K562 treated with DMSO at 1 percent for 12 hours (cell line): ENCODE measurements around the gene MITD1. TPM values are rescaled to one million over a fixed set of nuclear protein-coding genes. Genes with fewer than 3 reads are reported as not detected.

ENCODE experiments used
- total RNA-seq: library from RNA; unstranded; fragments of 300-600 nt; gene quantifications from 2 replicates; pipeline ENCODE4 v1.2.3, GENCODE V29; 2022; ENCODE audit not compliant: insufficient read depth

Gene MITD1
- 11.5 and 32.3 TPM in 2 replicates for total RNA-seq

DNA sequence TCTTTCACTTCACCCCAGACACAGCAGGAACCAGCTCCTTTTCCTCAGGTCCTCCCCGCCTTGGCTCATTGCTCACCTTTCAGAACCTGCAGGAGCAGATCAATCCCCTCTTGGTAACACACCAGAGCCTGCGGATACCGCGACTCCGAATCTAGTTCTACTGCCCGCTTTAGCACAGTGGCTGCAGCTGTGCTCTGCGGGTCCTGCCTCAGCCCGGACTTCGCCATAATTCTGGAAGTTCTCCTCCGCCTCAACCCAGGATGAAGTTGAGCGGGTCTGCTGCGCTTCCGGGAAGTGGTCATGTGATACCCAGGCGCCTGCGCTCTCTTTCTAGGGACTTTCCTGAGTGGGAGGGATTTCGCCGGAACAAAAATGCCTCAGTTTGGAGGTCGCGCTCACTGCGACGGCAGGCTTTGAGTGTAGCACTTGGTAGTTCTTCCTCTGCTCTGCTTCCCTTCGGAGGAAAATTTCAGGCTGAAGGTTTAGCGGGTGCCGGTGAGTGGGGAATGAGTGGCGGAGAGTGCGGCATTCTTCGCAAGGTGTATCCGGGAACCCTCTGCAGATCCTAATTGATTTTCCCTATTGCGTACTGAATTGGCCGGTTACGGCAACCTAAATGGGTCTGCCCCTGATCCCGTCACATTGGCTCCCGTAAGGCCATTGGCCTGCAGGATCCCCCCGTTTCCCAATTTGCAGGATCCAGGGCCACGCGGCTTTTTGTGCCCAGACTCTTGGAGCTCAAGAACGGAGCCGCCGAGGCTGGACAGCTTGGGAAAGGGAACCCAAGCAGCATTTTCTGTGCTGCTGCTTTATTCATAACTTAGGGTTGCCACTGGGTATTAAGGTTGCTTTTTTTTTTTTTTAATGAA lies at the start of gene MITD1, which contains the start of gene MRPL30:
Gene MITD1, minus strand, starts transcription at position 304 of the 869 bp plus-strand sequence. Its CDS starts 77 bp downstream, at position 227.
Gene MRPL30, plus strand, starts transcription at position 430 of the 869 bp plus-strand sequence. CDS start 5,020 bp downstream, outside the sequence.

GRCh38 chr2:99154643-99155536 lies 26.0 kb downstream of the MITD1 start, which contains the start of the genes LIPT1 and TSGA10:
LIPT1 (plus strand) TSS chr2:99154967; CDS start chr2:99161958, 6,991 bp downstream.
TSGA10 (minus strand) TSS chr2:99154942; CDS start chr2:99109439, 45,503 bp downstream.

GRCh38 chr2:99141110-99142108 lies 39.4 kb downstream of the MITD1 start, which contains the start of gene C2orf15:
C2orf15 (plus strand) TSS chr2:99141707; CDS start chr2:99150559, 8,852 bp downstream.

Other genes with a start within 250 kb of the MITD1 start
- gene CRACDL, start 244.8 kb downstream of the MITD1 start, total RNA-seq = not detected in 2 replicates
- 0.68 TPM in 1 of 2 replicates, not detected in the other for gene C2orf15, start 39.4 kb downstream of the MITD1 start, total RNA-seq
- 0.79 TPM in 1 of 2 replicates, not detected in the other for gene TSGA10, start 26.1 kb downstream of the MITD1 start, total RNA-seq
- 2.2 and 4.7 TPM in 2 replicates for gene LIPT1, start 26.1 kb downstream of the MITD1 start, total RNA-seq
- gene MRPL30, start 126 bp upstream of the MITD1 start, total RNA-seq = 22.0 and 39.8 TPM in 2 replicates
- gene LYG2, start 74.6 kb upstream of the MITD1 start, total RNA-seq = 1.8 and 2.9 TPM in 2 replicates
- 0.88 TPM in 1 of 2 replicates, not detected in the other for gene LYG1, start 120.1 kb upstream of the MITD1 start, total RNA-seq
- 19.8 and 28.8 TPM in 2 replicates for gene TXNDC9, start 155.3 kb upstream of the MITD1 start, total RNA-seq
- gene EIF5B, start 156.3 kb upstream of the MITD1 start, total RNA-seq = 29.2 and 36.0 TPM in 2 replicates